COR-L47 (cell line): ENCODE measurements around the gene UGT1A3.

Experiments
- DNase-seq: peaks from one replicate; lab custom pipeline; 2025; lab: John Stamatoyannopoulos, UW

UGT1A3 gene

GRCh38 chr2:233758141-233758540, 29.3 kb downstream of the UGT1A3 start:
- DNase-seq, result no peak

DNA sequence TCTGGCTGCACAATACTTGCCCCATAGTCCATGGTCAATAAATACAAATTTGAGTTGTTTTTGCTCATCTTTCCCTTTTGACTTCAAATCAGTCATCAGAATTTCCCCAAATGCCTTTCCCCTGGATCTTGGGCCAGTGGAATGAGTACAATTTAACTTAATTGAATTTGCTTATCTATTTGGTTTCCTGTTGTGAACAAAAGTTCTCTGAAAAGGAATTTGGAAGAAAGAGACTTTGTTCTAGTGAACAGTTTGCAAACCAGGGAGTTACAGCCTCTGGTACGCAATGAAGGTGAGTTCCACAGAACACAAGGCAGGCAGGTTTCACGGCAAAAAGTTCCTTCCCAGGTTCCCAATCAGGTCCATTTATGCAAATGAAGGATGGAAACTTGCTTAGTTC, 30.0 kb downstream of the UGT1A3 start:
- DNase-seq, result no peak

GRCh38 chr2:233760043-233760442, 31.2 kb downstream of the UGT1A3 start, which contains the start of gene UGT1A1:
TSS of gene UGT1A1 (plus strand) at chr2:233760270. CDS start at chr2:233760288, 18 bp downstream.
- no peak for DNase-seq

GRCh38 chr2:233761040-233761769, 32.4 kb downstream of the UGT1A3 start:
- no peak for DNase-seq

DNA sequence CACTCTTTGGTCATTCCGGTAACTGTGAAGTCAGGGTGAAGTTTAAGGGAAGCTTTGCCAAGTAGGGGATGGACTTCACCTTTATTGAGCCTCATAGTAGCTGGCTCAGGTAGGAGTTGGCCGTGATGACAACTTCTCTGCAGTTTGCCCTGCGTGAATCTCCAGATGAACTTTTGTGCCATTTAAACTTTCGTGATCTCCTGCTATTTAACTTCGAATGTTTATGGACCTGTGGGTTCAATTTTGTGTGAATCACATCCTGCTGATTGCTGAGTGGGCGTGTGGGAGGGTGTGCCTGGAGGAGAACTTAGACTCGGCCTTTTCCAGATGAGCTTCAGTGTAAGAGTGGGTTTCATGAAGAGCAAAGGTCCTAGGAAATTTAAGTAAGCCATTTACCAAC, 35.4 kb downstream of the UGT1A3 start:
- no peak for DNase-seq

DNA sequence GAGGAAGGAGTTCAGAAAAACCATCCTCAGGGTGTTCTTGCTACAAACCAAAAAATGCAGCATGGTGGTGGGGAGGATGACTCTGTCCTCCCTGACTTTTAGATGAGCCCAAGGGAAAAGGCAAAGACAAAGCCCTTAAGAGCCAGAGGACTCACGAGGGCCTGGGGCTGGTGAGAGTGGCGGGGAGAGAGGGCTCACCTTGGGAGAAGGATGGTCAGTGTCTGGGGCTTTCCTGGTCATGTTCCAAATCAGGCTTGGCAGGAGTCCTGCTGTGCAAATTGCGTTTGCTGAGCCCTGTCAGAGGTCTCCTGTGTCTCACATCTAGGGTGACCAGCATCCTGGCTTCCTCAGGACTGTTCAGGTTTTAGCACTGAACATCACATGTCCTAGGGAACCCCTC, 35.9 kb downstream of the UGT1A3 start:
- no peak for DNase-seq

GRCh38 chr2:233766416-233766815, 37.6 kb downstream of the UGT1A3 start:
- no peak for DNase-seq

DNA sequence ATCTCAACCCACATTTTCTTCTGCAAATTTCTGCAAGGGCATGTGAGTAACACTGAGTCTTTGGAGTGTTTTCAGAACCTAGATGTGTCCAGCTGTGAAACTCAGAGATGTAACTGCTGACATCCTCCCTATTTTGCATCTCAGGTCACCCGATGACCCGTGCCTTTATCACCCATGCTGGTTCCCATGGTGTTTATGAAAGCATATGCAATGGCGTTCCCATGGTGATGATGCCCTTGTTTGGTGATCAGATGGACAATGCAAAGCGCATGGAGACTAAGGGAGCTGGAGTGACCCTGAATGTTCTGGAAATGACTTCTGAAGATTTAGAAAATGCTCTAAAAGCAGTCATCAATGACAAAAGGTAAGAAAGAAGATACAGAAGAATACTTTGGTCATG, 39.2 kb downstream of the UGT1A3 start:
- DNase-seq, result no peak

DNA sequence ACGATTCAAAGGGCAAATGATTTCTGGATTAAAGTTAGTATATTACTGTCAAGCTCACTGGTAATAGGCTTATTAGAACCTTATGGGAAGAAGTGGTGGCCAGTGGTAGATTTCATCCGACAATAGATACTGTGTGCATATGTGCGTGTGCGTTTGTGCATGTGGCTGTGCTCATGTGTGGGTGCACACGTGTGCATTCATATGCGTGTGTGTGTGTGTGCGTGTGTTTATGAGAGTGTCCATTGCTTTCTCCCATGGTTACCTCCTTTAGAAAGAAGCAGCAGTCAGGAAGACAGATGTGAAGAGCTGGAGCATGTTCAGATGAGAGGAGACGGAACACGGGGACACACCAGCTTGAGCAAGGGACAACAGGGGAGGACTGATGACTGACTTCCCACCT, 40.4 kb downstream of the UGT1A3 start:
- DNase-seq, result no peak

DNA sequence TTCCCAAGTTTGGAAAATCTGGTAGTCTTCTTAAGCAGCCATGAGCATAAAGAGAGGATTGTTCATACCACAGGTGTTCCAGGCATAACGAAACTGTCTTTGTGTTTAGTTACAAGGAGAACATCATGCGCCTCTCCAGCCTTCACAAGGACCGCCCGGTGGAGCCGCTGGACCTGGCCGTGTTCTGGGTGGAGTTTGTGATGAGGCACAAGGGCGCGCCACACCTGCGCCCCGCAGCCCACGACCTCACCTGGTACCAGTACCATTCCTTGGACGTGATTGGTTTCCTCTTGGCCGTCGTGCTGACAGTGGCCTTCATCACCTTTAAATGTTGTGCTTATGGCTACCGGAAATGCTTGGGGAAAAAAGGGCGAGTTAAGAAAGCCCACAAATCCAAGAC, 43.3 kb downstream of the UGT1A3 start:
- DNase-seq, result no peak

DNA sequence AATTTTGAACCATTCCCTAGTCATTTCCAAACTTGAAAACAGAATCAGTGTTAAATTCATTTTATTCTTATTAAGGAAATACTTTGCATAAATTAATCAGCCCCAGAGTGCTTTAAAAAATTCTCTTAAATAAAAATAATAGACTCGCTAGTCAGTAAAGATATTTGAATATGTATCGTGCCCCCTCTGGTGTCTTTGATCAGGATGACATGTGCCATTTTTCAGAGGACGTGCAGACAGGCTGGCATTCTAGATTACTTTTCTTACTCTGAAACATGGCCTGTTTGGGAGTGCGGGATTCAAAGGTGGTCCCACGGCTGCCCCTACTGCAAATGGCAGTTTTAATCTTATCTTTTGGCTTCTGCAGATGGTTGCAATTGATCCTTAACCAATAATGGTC, 43.7 kb downstream of the UGT1A3 start:
- no peak for DNase-seq

DNA sequence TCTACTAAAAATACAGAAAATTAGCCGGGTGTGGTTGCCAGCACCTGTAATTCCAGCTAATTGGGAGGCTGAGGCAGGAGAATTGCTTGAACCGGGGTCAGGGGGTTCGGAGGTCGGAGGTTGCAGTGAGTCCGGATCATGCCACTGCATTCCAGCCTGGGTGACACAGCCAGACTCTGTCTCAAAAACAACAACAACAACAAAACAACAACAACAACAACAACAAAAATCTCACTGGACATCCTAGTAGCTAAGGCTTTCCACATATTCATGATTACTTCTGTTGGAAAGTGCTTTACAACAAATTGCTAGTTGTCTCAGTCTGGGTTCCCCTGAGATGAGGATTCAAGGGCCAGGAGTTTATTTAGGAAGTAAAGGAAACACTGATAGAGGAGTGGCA, 45.0 kb downstream of the UGT1A3 start:
- DNase-seq, result no peak

DNA sequence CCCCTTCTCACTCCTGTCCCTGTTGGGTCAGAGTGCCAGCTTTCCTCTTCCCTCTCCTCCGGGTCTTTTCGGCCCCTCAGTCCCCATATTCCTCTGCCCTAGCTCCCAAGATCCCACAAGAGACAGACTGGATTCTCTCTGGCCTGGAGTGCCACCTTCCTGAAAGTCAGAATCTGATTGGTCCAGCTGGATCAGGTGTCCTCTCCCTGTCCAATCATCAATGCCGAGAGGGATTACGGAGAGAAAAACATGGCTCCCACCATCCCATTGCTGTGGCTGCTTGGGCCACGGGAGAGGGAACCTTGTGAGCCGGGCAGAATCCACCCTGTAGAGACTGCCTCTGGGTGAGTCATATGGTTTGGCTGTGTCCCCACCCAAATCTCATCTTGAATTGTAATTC, 46.6 kb downstream of the UGT1A3 start:
- no peak for DNase-seq

- DNase-seq, result no peak
These were observed 49.2 kb downstream of the UGT1A3 start, which contains the start of gene MROH2A for GRCh38 chr2:233778030-233778429. TSS of gene MROH2A (plus strand) at chr2:233778330. CDS start at chr2:233779359, 1,029 bp downstream.

DNA sequence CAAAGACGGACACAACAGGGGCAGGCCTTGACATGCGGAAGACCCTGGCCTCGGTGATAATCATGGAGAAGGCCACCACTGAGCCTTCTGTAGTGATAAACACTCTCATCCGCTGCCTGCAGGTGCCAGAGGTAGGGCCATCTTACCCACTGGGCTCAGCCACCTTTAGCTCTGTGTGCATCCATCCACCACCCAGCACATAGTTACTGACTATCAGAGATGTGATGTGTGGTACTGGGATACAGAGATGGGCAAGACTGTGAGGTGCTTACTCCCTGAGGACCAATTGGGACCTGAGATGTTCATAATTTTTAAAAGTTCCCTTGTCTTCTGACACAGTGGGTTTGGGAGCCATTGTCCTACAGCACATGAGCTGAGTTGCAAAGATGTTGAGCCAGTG, 50.9 kb downstream of the UGT1A3 start:
- DNase-seq, result no peak

GRCh38 chr2:233780771-233781170, 51.9 kb downstream of the UGT1A3 start:
- no peak for DNase-seq

DNA sequence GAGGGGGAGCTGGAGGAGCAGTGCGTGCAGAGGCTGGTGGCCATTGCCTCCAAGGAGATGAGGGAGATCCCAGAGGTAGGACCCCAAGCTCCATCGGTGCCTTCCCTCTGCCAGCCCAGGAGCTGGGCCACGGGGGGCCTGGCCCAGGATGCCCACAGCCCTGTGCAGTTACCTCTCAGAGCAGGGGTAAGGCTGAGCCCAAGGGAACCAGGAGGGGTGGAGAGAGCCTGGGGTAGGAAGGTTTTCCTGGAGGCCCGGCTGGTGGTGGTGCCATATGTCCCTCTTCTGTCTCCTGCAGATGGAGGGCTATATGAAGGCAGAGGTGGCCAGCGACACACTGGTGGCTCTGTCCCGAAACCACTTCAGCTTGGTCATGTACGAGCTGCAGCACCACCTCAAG, 60.7 kb downstream of the UGT1A3 start:
- no peak for DNase-seq

DNA sequence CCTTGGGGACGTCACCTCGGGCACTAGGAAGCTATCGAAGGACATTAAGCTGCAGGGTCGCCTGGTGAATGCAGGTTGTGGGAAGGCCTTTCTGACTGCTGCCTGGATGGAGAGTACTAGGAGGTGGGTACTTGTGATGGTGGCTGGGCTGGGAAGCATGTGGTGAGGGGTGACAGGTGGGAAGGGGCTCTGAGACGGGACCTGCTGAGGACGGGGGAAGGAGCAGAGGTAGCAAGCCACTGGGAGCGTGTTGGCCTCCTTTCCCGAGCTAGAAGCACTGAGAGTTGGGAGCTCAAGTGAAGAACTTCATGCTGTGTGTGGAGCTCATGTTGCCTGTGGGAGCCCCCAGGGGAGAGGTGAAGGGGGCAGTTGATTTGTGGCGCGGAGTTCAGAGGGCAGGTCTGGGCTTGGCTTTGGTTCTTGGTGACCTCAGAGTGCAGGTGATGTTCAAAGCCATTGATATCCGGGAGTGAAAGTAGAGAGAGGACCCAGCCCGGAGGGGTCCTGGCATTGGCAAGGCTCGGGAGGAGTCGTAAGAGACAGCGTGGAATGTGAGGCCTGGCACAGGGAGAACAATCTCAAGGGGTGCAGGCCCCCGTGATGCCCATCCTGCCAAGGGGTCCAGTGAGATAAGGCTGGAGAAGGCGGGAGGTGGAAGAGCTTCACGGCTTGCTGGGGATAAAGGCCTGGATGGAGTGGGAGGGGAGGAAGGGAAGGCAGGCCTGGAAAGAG, 62.5 kb downstream of the UGT1A3 start:
- DNase-seq, result no peak

DNA sequence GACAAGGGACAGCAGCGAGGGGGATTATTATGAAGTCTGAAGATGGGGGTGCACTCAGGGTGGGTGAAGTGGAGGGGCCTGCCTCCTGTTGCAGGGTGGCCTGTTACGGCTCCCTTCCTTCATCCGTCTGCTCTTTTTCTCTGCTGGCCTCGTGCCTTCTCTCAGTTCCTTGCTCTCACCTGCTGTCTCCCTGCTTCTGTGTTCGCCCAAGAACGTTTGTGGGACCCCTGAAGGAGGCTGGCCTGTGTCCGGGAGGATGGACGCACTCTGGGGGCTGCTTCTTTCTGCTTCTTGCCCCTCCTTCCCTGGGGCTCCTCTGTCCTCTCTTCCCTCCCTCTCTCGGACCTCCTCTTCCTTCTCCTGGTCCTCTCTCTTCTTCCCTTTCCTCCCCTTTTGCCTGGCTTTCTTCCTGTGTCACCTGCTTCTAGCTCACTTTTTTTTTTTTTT, 63.1 kb downstream of the UGT1A3 start:
- no peak for DNase-seq

DNA sequence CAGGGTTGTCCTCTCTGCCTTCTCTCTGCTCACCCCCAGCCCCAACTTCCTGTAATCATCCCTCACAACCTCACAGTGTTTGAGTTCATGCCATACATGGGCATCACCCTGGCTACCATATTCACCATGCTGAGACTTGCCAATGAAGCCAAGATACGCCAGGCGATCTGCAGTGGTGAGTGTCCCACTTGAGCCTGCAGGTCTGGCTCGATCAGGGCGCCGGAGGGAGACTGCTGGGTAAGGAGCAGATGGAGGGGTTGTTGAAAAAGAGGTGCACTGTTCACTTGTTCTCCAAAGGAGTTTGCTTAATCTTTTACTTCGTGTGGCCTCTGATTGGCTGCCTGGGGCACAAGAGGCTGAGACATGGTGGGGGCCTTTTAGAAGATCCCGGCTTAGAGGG, 63.9 kb downstream of the UGT1A3 start:
- no peak for DNase-seq

- no peak for DNase-seq
These were observed 64.8 kb downstream of the UGT1A3 start for GRCh38 chr2:233793465-233794127.

DNA sequence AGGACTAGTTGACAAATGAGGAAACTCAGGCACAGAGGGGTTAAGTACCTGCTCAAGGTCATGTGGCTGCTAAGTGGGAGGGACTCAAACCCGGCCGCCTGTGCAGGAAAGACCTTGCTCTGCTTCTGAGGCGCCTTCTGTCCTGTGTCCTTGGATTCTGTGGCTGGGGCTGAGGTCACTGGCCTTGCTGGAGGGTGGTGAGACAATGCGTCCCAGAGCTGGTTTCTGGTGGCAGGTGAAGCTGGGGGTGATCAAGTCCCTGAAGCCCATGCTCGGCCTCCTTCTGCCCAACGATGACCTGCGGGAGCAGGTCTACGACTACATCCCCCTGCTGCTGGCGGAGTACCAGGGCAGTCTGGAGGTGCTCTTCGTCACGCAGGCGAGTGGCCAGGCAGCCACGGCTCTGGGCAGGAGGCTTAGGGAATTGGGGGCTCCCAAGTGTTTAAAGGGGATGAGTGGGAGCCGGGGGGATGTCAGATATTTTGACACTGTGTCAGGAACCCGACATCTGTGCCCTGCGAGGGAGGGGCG, 65.4 kb downstream of the UGT1A3 start:
- DNase-seq, result no peak

GRCh38 chr2:233795735-233796171, 66.9 kb downstream of the UGT1A3 start:
- no peak for DNase-seq
